GM11168 (cell line): ENCODE data around the gene CER1.

Source experiments
- in situ Hi-C: fragments of 300-500 bp; cut with MboI; formaldehyde crosslinking; loops from one replicate; pipeline ENCODE4 v1.12.0; 2022; ENCODE audit warnings: low sequenced_read_pairs; ENCODE audit not compliant: unreplicated experiment

The CER1 gene

DNA sequence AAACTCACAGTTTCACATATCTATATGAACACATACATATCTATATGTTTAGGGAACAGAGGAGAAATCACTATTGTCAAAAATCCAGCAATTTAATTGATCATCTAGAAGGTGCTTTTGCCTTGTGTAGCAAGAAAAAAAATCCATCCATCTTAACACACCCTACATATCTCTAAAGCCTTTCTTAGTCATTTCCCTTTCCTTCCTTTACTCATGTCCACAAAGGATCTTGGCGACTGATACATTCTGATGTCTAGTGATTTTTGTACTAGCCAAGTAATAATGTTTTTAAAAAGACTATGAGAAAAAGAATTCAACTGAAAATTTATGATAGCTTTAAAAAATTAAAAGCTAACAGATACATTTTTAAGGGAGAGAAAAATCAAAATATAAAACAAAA lies 51.8 kb downstream of the CER1 start:
- in situ Hi-C loops: no loop called here
